K562 (cell line): ENCODE data around the gene GATB. TPM values are rescaled to one million over a fixed set of nuclear protein-coding genes. Genes with fewer than 3 reads are reported as not detected.

Experiments used
- ATAC-seq: fragments of 200-7000 bp; cut with Tn5 transposase; 3 replicates; pipeline ENCODE4 v1.9.1; 2020; ENCODE audit warnings: moderate library complexity
- Bru-seq: library from RNA; stranded (reverse); fragments of 400-500 nt; gene quantifications from one replicate; lab custom pipeline; 2021; lab: Mats Ljungman, UMichigan
- BruChase-seq, 2 experiments: library from RNA; stranded (reverse); fragments of 400-500 nt; gene quantifications; one replicate each; lab custom pipeline; 2021; lab: Mats Ljungman, UMichigan
- BruUV-seq: library from RNA; stranded (reverse); fragments of 400-500 nt; replicated peaks from 2 replicates; lab custom pipeline; 2021; lab: Mats Ljungman, UMichigan
- CTCF ChIA-PET: fragments of 300-600 bp; formaldehyde crosslinking; extraction: SDS; loops from one replicate; lab custom pipeline; 2021; ENCODE audit warnings: low intra/inter-chr PET ratio; lab: Yijun Ruan, JAX
- POLR2A ChIA-PET: fragments of 300-600, 350-650 bp; sonication (Branson Sonifier 250); formaldehyde crosslinking; extraction: SDS; loops from one replicate; lab custom pipeline; 2021; ENCODE audit warnings: antibody characterized with exemption, inconsistent platforms; lab: Yijun Ruan, JAX
- DNase-seq, 4 experiments: peaks; one replicate each; pipeline versions ENCODE4 v3.0.0 to v3.0.0-alpha.2; 2011 to 2018; ENCODE audit warnings: low spot score in 3 of 4, mixed read lengths in 3 of 4; ENCODE audit errors: extremely low read depth in 1 of 4
- FAIRE-seq: peaks from 2 replicates; lab custom pipeline; 2011; peaks lifted over from hg19 to GRCh38; lab: Jason Lieb, UNC
- H2AFZ ChIP-seq: 2 replicates; pipeline ENCODE4 v1.6.0; 2011; ENCODE audit warnings: low read depth, low read length, control low read depth, inconsistent platforms
- H3K27ac ChIP-seq: fragments of 200-600 bp; 3 replicates; pipeline ENCODE4 v1.8.0; 2011; ENCODE audit warnings: low read depth, mild to moderate bottlenecking, control low read depth, inconsistent platforms, low read length, moderate library complexity, mixed read lengths; ENCODE audit errors: extremely low read depth
- H3K27me3 ChIP-seq, 2 experiments: fragments of 300-600 bp in 1 of 2; 2 replicates in 1 of 2; 3 replicates in 1 of 2; pipeline versions ENCODE4 v1.6.0 to v1.8.0; 2011; ENCODE audit warnings: inconsistent platforms in 2 of 2, low read length in 2 of 2, mild to moderate bottlenecking in 1 of 2, mixed read lengths in 1 of 2, moderate library complexity in 1 of 2; ENCODE audit not compliant: control insufficient read depth in 2 of 2, insufficient read depth in 2 of 2
- H3K36me3 ChIP-seq: fragments of 300-600 bp; 3 replicates; pipeline ENCODE4 v1.8.0; 2011; ENCODE audit warnings: mild to moderate bottlenecking, low read length, inconsistent platforms; ENCODE audit not compliant: control insufficient read depth, insufficient read depth
- H3K4me1 ChIP-seq, 2 experiments: fragments of 200-600 bp in 1 of 2; replicated peaks in 1 of 2; 2 replicates in 1 of 2; 3 replicates in 1 of 2; pipeline versions ENCODE4 v1.5.1 to v1.8.0; 2011; ENCODE audit warnings: inconsistent platforms in 2 of 2, low read length in 2 of 2, mild to moderate bottlenecking in 1 of 2, mixed read lengths in 1 of 2, moderate library complexity in 1 of 2; ENCODE audit not compliant: control insufficient read depth in 2 of 2, insufficient read depth in 2 of 2
- H3K4me2 ChIP-seq: 2 replicates; pipeline ENCODE4 v1.6.1; 2011; ENCODE audit warnings: low read length, control low read depth, inconsistent platforms, mixed read lengths; ENCODE audit not compliant: insufficient read depth
- H3K4me3 ChIP-seq: fragments of 200-600 bp; sonication (generic), shearing (Covaris generic); 2 replicates; pipeline ENCODE4 v1.5.1; 2016; ENCODE audit warnings: control low read depth, inconsistent platforms
- H3K79me2 ChIP-seq: fragments of 200-600 bp; 3 replicates; pipeline ENCODE4 v1.8.0; 2011; ENCODE audit warnings: low read length, inconsistent platforms; ENCODE audit not compliant: control insufficient read depth, insufficient read depth
- H3K9ac ChIP-seq, 2 experiments: 2 replicates each; pipeline versions ENCODE4 v1.6.0 to v1.6.1; 2011; ENCODE audit warnings: low read depth in 2 of 2, low read length in 2 of 2, control low read depth in 1 of 2, inconsistent platforms in 1 of 2, mild to moderate bottlenecking in 1 of 2, mixed read lengths in 1 of 2; ENCODE audit not compliant: insufficient read depth in 1 of 2
- H3K9me1 ChIP-seq: one replicate; pipeline ENCODE4 v1.6.0; 2011; ENCODE audit warnings: inconsistent platforms, mild to moderate bottlenecking, low read length, moderate library complexity; ENCODE audit not compliant: control insufficient read depth, insufficient read depth
- H3K9me3 ChIP-seq: replicated peaks from 2 replicates; pipeline ENCODE4 v1.5.1; 2011; ENCODE audit warnings: low read depth, low read length, inconsistent platforms; ENCODE audit not compliant: control insufficient read depth, insufficient read depth
- H4K20me1 ChIP-seq: replicated peaks from 2 replicates; pipeline ENCODE4 v1.6.1; 2011; ENCODE audit warnings: low read length, inconsistent platforms, mixed read lengths; ENCODE audit not compliant: control insufficient read depth, insufficient read depth
- CHAMP1 ChIP-seq: fragments of 450-650 bp; IDR thresholded peaks from 2 replicates; pipeline ENCODE4 v1.6.1; 2016; ENCODE audit warnings: mild to moderate bottlenecking
- CREB1 ChIP-seq, 2 experiments: sonication (generic) in 1 of 2; formaldehyde crosslinking in 1 of 2; IDR thresholded peaks; 2 replicates each; pipeline versions ENCODE4 v1.6.1 to v1.8.0; 2012 to 2022; ENCODE audit warnings: inconsistent platforms in 1 of 2, mild to moderate bottlenecking in 1 of 2, missing genetic modification reagents in 1 of 2, moderate library complexity in 1 of 2
- CREM ChIP-seq: IDR thresholded peaks from 2 replicates; pipeline ENCODE4 v1.6.1; 2014; ENCODE audit warnings: antibody characterized with exemption, low read depth
- EP400 ChIP-seq: fragments of 450-650 bp; IDR thresholded peaks from 2 replicates; pipeline ENCODE4 v1.6.1; 2017; ENCODE audit warnings: antibody characterized with exemption, mild to moderate bottlenecking, moderate library complexity
- GABPB1 ChIP-seq: sonication (generic); formaldehyde crosslinking; IDR thresholded peaks from 2 replicates; pipeline ENCODE4 v1.8.0; 2022; ENCODE audit warnings: mild to moderate bottlenecking, missing genetic modification reagents
- GATAD2B ChIP-seq: fragments of 450-650 bp; IDR thresholded peaks from 2 replicates; pipeline ENCODE4 v1.6.1; 2017; ENCODE audit warnings: mild to moderate bottlenecking, borderline replicate concordance
- MAX ChIP-seq: sonication (generic); formaldehyde crosslinking; IDR thresholded peaks from 2 replicates; pipeline ENCODE4 v1.9.0; 2022; ENCODE audit warnings: mild to moderate bottlenecking, missing genetic modification reagents
- NR4A1 ChIP-seq, 2 experiments: fragments of 250-450 bp in 1 of 2; fragments of 450-650 bp in 1 of 2; sonication (Bioruptor Pico) in 1 of 2; IDR thresholded peaks; 2 replicates each; pipeline versions ENCODE4 v1.4.0 to v1.6.1; 2016 to 2020; ENCODE audit warnings: mild to moderate bottlenecking in 2 of 2, missing compliant biosample characterization in 1 of 2, missing genetic modification characterization in 1 of 2, moderate library complexity in 1 of 2
- POLR2G ChIP-seq: fragments of 200-400 bp; formaldehyde crosslinking; IDR thresholded peaks from 2 replicates; pipeline ENCODE4 v1.6.1; 2017; ENCODE audit warnings: low read depth, mild to moderate bottlenecking, antibody characterized with exemption, low read length, moderate library complexity
- RUNX1 ChIP-seq: sonication (generic); IDR thresholded peaks from 2 replicates; pipeline ENCODE4 v1.6.1; 2016; ENCODE audit warnings: antibody characterized with exemption, low read depth
- ZNF217 ChIP-seq: sonication (generic); formaldehyde crosslinking; IDR thresholded peaks from 2 replicates; pipeline ENCODE4 v1.8.0; 2022; ENCODE audit warnings: mild to moderate bottlenecking, missing genetic modification reagents
- WGBS: fragments of 100-300 bp; shearing (Covaris generic); methylation state at CpG from one replicate; pipeline ENCODE4 v1.1.6; 2016; ENCODE audit warnings: low coverage, mixed read lengths; ENCODE audit not compliant: insufficient coverage; ENCODE audit errors: missing lambda C conversion rate; 5-methylcytosine and 5-hydroxymethylcytosine counted together
- in situ Hi-C: fragments of 300-500 bp; cut with MboI; formaldehyde crosslinking; loops from 4 replicates; pipeline ENCODE4 v1.15.0; 2018; ENCODE audit warnings: inconsistent platforms, mixed read lengths
- intact Hi-C: fragments of 100-400 bp; cut with micrococcal nuclease; formaldehyde crosslinking; loops from 2 replicates; pipeline ENCODE4 v1.14.2; 2022
- long read RNA-seq, 3 experiments: library from polyadenylated mRNA in 2 of 3; library from RNA in 1 of 3; unstranded in 2 of 3; stranded (forward) in 1 of 3; transcript quantifications; one replicate each; pipeline ENCODE4 v2.0.0, GENCODE V29; 2019 to 2022
- polyA minus RNA-seq, 3 experiments: library from RNA; depleted of rRNA, polyadenylated mRNA; stranded (reverse); fragments of >200 nt; gene quantifications; 2 replicates each; pipeline ENCODE4 v1.2.3, GENCODE V29; 2011
- polyA plus RNA-seq, 8 experiments: library from polyadenylated mRNA; depleted of rRNA in 4 of 8; stranded (reverse) in 5 of 8; unstranded in 3 of 8; fragments of >200 nt; fragmentation: Nextera tagmentation in 2 of 8; fragmentation: Illumina TruSeq in 1 of 8; extraction: Ambion mirVana in 2 of 8; extraction: Trizol in 1 of 8; gene quantifications; 2 replicates each; pipeline versions ENCODE4 v1.2.1 to v1.2.3, GENCODE V29; 2011 to 2014; ENCODE audit warnings: inconsistent platforms in 1 of 8, missing spikeins in 1 of 8
- total RNA-seq, 7 experiments: library from RNA; depleted of rRNA in 6 of 7; stranded (reverse); fragments of >200 nt in 6 of 7; fragmentation: Illumina TruSeq in 2 of 7; extraction: Trizol in 2 of 7; gene quantifications; 2 replicates each; pipeline versions ENCODE4 v1.2.1 to v1.2.3, GENCODE V29; 2011 to 2021; ENCODE audit warnings: low replicate concordance in 1 of 7

Gene GATB
- total RNA-seq (2011; cell fraction: chromatin; rRNA removed; ENCODE audit: low replicate concordance), result 25.2 and 26.2 TPM in 2 replicates
- total RNA-seq (2011; cell fraction: nucleolus; rRNA removed), result 11.7 and 15.1 TPM in 2 replicates
- total RNA-seq (2011; cell fraction: nucleoplasm; rRNA removed), result 19.6 and 22.7 TPM in 2 replicates
- total RNA-seq (2014; rRNA removed) (24.0 and 26.2 TPM in 2 replicates), total RNA-seq (2014; rRNA removed; fragmentation: Illumina TruSeq; extraction: Trizol) (21.7 TPM in 2 replicates), total RNA-seq (2015; rRNA removed; fragmentation: Illumina TruSeq; extraction: Trizol) (22.3 and 25.4 TPM in 2 replicates), total RNA-seq (2021) (22.2 and 24.2 TPM in 2 replicates), polyA plus RNA-seq (2011; rRNA removed) (25.2 and 31.8 TPM in 2 replicates), polyA plus RNA-seq (2014; fragmentation: Illumina TruSeq; extraction: Trizol) (25.3 and 28.5 TPM in 2 replicates), polyA plus RNA-seq (2014; fragmentation: Nextera tagmentation; extraction: Ambion mirVana) (10 to 100 TPM; 15.3 to 26.9 TPM), polyA plus RNA-seq (2014; rRNA removed) (21.8 and 30.4 TPM in 2 replicates), polyA minus RNA-seq (2011; rRNA and poly(A)+ RNA removed) (27.0 and 28.3 TPM in 2 replicates), Bru-seq, nascent RNA (percentile 61 among the genes with signal in this experiment), BruChase-seq, experiment 1, labeled RNA remaining after a 2-hour chase (percentile 62 among the genes with signal in this experiment), BruChase-seq, experiment 2, labeled RNA remaining after a 6-hour chase (percentile 60 among the genes with signal in this experiment)
- polyA plus RNA-seq (2011; cell fraction: cytosol; rRNA removed), result 16.7 and 21.3 TPM in 2 replicates
- 19.0 and 20.3 TPM in 2 replicates for polyA plus RNA-seq (2011; cell fraction: nucleus; rRNA removed)
- polyA plus RNA-seq (2012), result 13.3 and 17.8 TPM in 2 replicates
- polyA minus RNA-seq (2011; cell fraction: cytosol; rRNA and poly(A)+ RNA removed), result 10.8 and 14.2 TPM in 2 replicates
- polyA minus RNA-seq (2011; cell fraction: nucleus; rRNA and poly(A)+ RNA removed), result 13.3 and 19.9 TPM in 2 replicates
- long read RNA-seq, experiment 1, transcript GATB-201 (13 exons, 2,385 nt), result major isoform, 40 of 82 reads
- long read RNA-seq, experiment 1, transcript GATB-209 (8 exons, 1,519 nt), result minor isoform, 5 of 82 reads
- long read RNA-seq, experiment 1, partial matches to known transcripts, result 10 of 82 reads
- long read RNA-seq, experiment 1, other reads (novel, unspliced or antisense), result 22 of 82 reads
- long read RNA-seq, experiment 2, transcript GATB-201 (13 exons, 2,385 nt), result major isoform, 11 of 26 reads
- long read RNA-seq, experiment 2, partial matches to known transcripts, result 6 of 26 reads
- long read RNA-seq, experiment 2, other reads (novel, unspliced or antisense), result 8 of 26 reads
- long read RNA-seq, experiment 3, transcript GATB-201 (13 exons, 2,385 nt), result major isoform, 31 of 46 reads
- long read RNA-seq, experiment 3, partial matches to known transcripts, result 0 of 46 reads
- long read RNA-seq, experiment 3, other reads (novel, unspliced or antisense), result 11 of 46 reads

- Histone ChIP-seq H3K79me2 (peaks cover 8% of the 10 kb centered on the region; the same call in 2 of the 3 replicates), H3K36me3 (peaks cover 12% of the 10 kb centered on the region; the same call in 2 of the 3 replicates), H3K4me1 (peaks cover 0 to 11% of the 10 kb centered on the region in 2 experiments; a peak in 2 of 5 replicates), H3K27ac (peak within 1 kb of the TSS; percentile 49), H3K9me3 (no peaks in the 10 kb centered on the region; the same call in 1 of the 2 replicates), H3K4me2 (peak within 1 kb of the TSS; percentile 85), H3K9me1 (no peaks in the 10 kb centered on the region), H3K4me3 (peak within 1 kb of the TSS; percentile 61), H2AFZ (peak within 1 kb of the TSS; percentile 96), H3K9ac (peak within 1 kb of the TSS; percentile 71 to 95), H4K20me1 (no peaks in the 10 kb centered on the region), H3K27me3 (0 out of 5 replicates have a peak, but pooled peaks cover 0 to 5% of the 10 kb centered on the region in 2 experiments)
- BruUV-seq, result no TSS peak
- peak; percentile 100 for ATAC-seq
- intact Hi-C loops (loop anchor here (5.0 kb wide), 2 partner anchors 89 to 109 kb away; no protein-coding TSS in a partner anchor), in situ Hi-C loops (no loop called here)
- WGBS, result 10% methylated on average over 31 of the region's 35 CpGs
- ChIA-PET POLR2A (interaction anchor here (1.1 kb wide), 1 partner anchor 9 kb away, joined by 3 read pairs; no protein-coding TSS in a partner anchor), CTCF (interaction anchor here (0.6 kb wide), 1 partner anchor 400 kb away, joined by 3 read pairs; no protein-coding TSS in a partner anchor)
- peak; percentile 89 to 97 (median 92) for DNase-seq
- peak; percentile 98 for FAIRE-seq
- TF ChIP-seq NR4A1 (CRISPR knock-in tag; IDR thresholded peaks at IDR 0.05) (no peak), NR4A1 (tag; IDR thresholded peaks at IDR 0.05) (no peak), EP400 (peak; percentile 75), MAX (peak; percentile 65; the same call in 1 of the 2 replicates), CREB1 (IDR thresholded peaks at IDR 0.05) (peak; percentile 69; the same call in 1 of the 2 replicates), CREB1 (CRISPR knock-in tag; IDR thresholded peaks at IDR 0.05) (peak; percentile 53; the same call in 1 of the 2 replicates), GATAD2B (no peak), CHAMP1 (0 out of 2 replicates have a peak, but pooled peaks have one; percentile 41), GABPB1 (peak; percentile 94), ZNF217 (CRISPR knock-in tag) (no peak), POLR2G (peak; percentile 90), RUNX1 (no peak), CREM (peak; percentile 90)
These were observed at the start of gene GATB for GRCh38 chr4:151760712-151761661. TSS of gene GATB (minus strand) at chr4:151761007. CDS start at chr4:151760982, 25 bp downstream.
